ENCODE results near the gene RAB36. TPM values are rescaled to one million over a fixed set of nuclear protein-coding genes. Genes with fewer than 3 reads are reported as not detected.

The RAB36 gene
- total RNA-seq, 1 donor from 2014 or later, result 1.8 TPM

- no peaks in the 10 kb centered on the region for H3K27me3 ChIP-seq
- intact Hi-C loops (cut with DNase I), result no loop called here
- no peak for TF ChIP-seq CTCF (IDR thresholded peaks at IDR 0.05)
- H3K9me3 ChIP-seq, result no peaks in the 10 kb centered on the region
- no peak overlapping the region for H3K27ac ChIP-seq
- H3K36me3 ChIP-seq, result peaks cover 0 to 11% of the 10 kb centered on the region in 2 donors
- no peak overlapping the region for H3K4me3 ChIP-seq
- DNase-seq (ENCODE audit: low spot score in 2 of 2), result no peak
- H3K4me1 ChIP-seq, result no peaks in the 10 kb centered on the region
Observed at GRCh38 chr22:23152238-23153114, 7.2 kb downstream of the RAB36 start.

- no peaks in the 10 kb centered on the region for H3K9me3 ChIP-seq
- no peaks in the 10 kb centered on the region for H3K27me3 ChIP-seq
- no peak overlapping the region for H3K4me3 ChIP-seq
- no peak overlapping the region for H3K27ac ChIP-seq
- intact Hi-C loops (cut with DNase I), result no loop called here
- no peaks in the 10 kb centered on the region for H3K4me1 ChIP-seq
- no peak for TF ChIP-seq CTCF (IDR thresholded peaks at IDR 0.05)
- H3K36me3 ChIP-seq, result peaks cover 0 to 11% of the 10 kb centered on the region in 2 donors
- no peak for DNase-seq (ENCODE audit: low spot score in 2 of 2)
Observed at GRCh38 chr22:23153994-23154393, 8.7 kb downstream of the RAB36 start.

GRCh38 chr22:23154461-23154860 lies 9.2 kb downstream of the RAB36 start:
- no peaks in the 10 kb centered on the region for H3K27me3 ChIP-seq
- H3K4me1 ChIP-seq, result no peaks in the 10 kb centered on the region
- H3K9me3 ChIP-seq, result no peaks in the 10 kb centered on the region
- no peak for DNase-seq (ENCODE audit: low spot score in 2 of 2)
- intact Hi-C loops (cut with DNase I), result no loop called here
- no peak for TF ChIP-seq CTCF (IDR thresholded peaks at IDR 0.05)
- H3K36me3 ChIP-seq, result peaks cover 0 to 11% of the 10 kb centered on the region in 2 donors
- no peak overlapping the region for H3K27ac ChIP-seq
- H3K4me3 ChIP-seq, result no peak overlapping the region

GRCh38 chr22:23155143-23155542 lies 9.9 kb downstream of the RAB36 start:
- intact Hi-C loops (cut with DNase I), result no loop called here
- no peak for DNase-seq (ENCODE audit: low spot score in 2 of 2)
- Histone ChIP-seq H3K4me1 (no peaks in the 10 kb centered on the region), H3K27me3 (no peaks in the 10 kb centered on the region), H3K4me3 (no peak overlapping the region), H3K36me3 (peaks cover 3 to 8% of the 10 kb centered on the region in 2 donors), H3K27ac (no peak overlapping the region), H3K9me3 (no peaks in the 10 kb centered on the region)
- no peak for TF ChIP-seq CTCF (IDR thresholded peaks at IDR 0.05)

- Histone ChIP-seq H3K4me1 (no peaks in the 10 kb centered on the region), H3K27ac (no peak overlapping the region), H3K27me3 (no peaks in the 10 kb centered on the region), H3K36me3 (peaks cover 5 to 7% of the 10 kb centered on the region in 2 donors), H3K4me3 (no peak overlapping the region), H3K9me3 (no peaks in the 10 kb centered on the region)
- intact Hi-C loops (cut with DNase I), result no loop called here
- no peak for TF ChIP-seq CTCF (IDR thresholded peaks at IDR 0.05)
- DNase-seq (ENCODE audit: low spot score in 2 of 2), result no peak
Observed at GRCh38 chr22:23155831-23156230, 10.6 kb downstream of the RAB36 start.
